Kidney capillary endothelial cell (primary cell): Measurements from ENCODE around the gene ACTR3.
"Not testable (repeated sequence)": the region's sequence is repeated elsewhere in the genome, so short reads cannot be mapped to it uniquely, and the experiment has no call there.

Experiments
- DNase-seq: peaks from one replicate; pipeline ENCODE4 v3.0.0-alpha.2; 2018; ENCODE audit warnings: low spot score

The ACTR3 gene

GRCh38 chr2:113889471-113890252, at the start of gene ACTR3:
Gene ACTR3, plus strand, starts transcription at chr2:113890089. Its CDS starts 191 bp downstream, at chr2:113890280.
- peak; percentile 98 for DNase-seq

- DNase-seq = no peak
Measured at GRCh38 chr2:113840518-113840917, 49.4 kb upstream of the ACTR3 start.

- no peak for DNase-seq
Measured at GRCh38 chr2:113842919-113843736, 46.8 kb upstream of the ACTR3 start.

GRCh38 chr2:113843737-113844050, 46.2 kb upstream of the ACTR3 start:
- DNase-seq = not testable (repeated sequence)

GRCh38 chr2:113845261-113845660, 44.6 kb upstream of the ACTR3 start:
- no peak for DNase-seq

- not testable (repeated sequence) for DNase-seq
Measured at GRCh38 chr2:113845796-113846195, 44.1 kb upstream of the ACTR3 start.

GRCh38 chr2:113846429-113846828, 43.5 kb upstream of the ACTR3 start:
- no peak for DNase-seq

- no peak for DNase-seq
Measured at GRCh38 chr2:113847144-113847543, 42.7 kb upstream of the ACTR3 start.

GRCh38 chr2:113848758-113849415, 41.0 kb upstream of the ACTR3 start:
- no peak for DNase-seq

- no peak for DNase-seq
Measured at GRCh38 chr2:113850687-113851086, 39.2 kb upstream of the ACTR3 start.

- no peak for DNase-seq
Measured at GRCh38 chr2:113851640-113852039, 38.2 kb upstream of the ACTR3 start.

- DNase-seq = no peak
Measured at GRCh38 chr2:113854208-113854607, 35.7 kb upstream of the ACTR3 start.

GRCh38 chr2:113854970-113855740, 34.7 kb upstream of the ACTR3 start:
- no peak for DNase-seq

GRCh38 chr2:113857464-113857863, 32.4 kb upstream of the ACTR3 start:
- no peak for DNase-seq

GRCh38 chr2:113858764-113859163, 31.1 kb upstream of the ACTR3 start:
- peak; percentile 88 for DNase-seq

GRCh38 chr2:113861740-113862139, 28.1 kb upstream of the ACTR3 start:
- DNase-seq = no peak

- DNase-seq = no peak
Measured at GRCh38 chr2:113863144-113863543, 26.7 kb upstream of the ACTR3 start.

GRCh38 chr2:113867571-113867970, 22.3 kb upstream of the ACTR3 start:
- DNase-seq = no peak

- DNase-seq = no peak
Measured at GRCh38 chr2:113869253-113869652, 20.6 kb upstream of the ACTR3 start.

- DNase-seq = no peak
Measured at GRCh38 chr2:113872201-113872600, 17.7 kb upstream of the ACTR3 start.

- no peak for DNase-seq
Measured at GRCh38 chr2:113873867-113874266, 16.0 kb upstream of the ACTR3 start.

- no peak for DNase-seq
Measured at GRCh38 chr2:113875135-113875534, 14.8 kb upstream of the ACTR3 start.
